Ovary (tissue), 9 donors: ENCODE results near the gene TMEM72. TPM values are rescaled to one million over a fixed set of nuclear protein-coding genes. Genes with fewer than 3 reads are reported as not detected.

ENCODE experiments used
- DNase-seq, 5 donors: peaks; one replicate each; pipeline ENCODE4 v3.0.0-alpha.2; 2019 to 2020
- H3K27ac ChIP-seq, 2 donors: fragments of 200-600 bp; one replicate each; pipeline versions ENCODE4 v1.5.1 to v1.8.0; 2019 to 2022
- H3K27me3 ChIP-seq: fragments of 200-600 bp; one replicate; pipeline ENCODE4 v1.8.0; 2022
- H3K36me3 ChIP-seq: fragments of 200-600 bp; sonication (generic); one replicate; pipeline ENCODE4 v1.5.1; 2019
- H3K4me1 ChIP-seq: one replicate; pipeline ENCODE4 v1.8.1; 2013; ENCODE audit warnings: mild to moderate bottlenecking, moderate library complexity; ENCODE audit not compliant: insufficient read depth
- H3K4me3 ChIP-seq: fragments of 200-600 bp; sonication (generic); one replicate; pipeline ENCODE4 v1.5.1; 2017
- H3K9me3 ChIP-seq, 2 donors: fragments of 200-600 bp in 1 of 2; sonication (generic) in 1 of 2; one replicate each; pipeline versions ENCODE4 v1.5.1 to v1.8.1; 2013 to 2019; ENCODE audit warnings: mild to moderate bottlenecking in 1 of 2, moderate library complexity in 1 of 2
- CTCF ChIP-seq, 3 donors: fragments of 450-650 bp in 2 of 3; fragments of 200-600 bp in 1 of 3; IDR thresholded peaks; one replicate each; pipeline versions ENCODE4 v1.5.1 to v1.8.0; 2016 to 2022; ENCODE audit warnings: antibody characterized with exemption in 3 of 3, mild to moderate bottlenecking in 1 of 3
- EP300 ChIP-seq: sonication (generic); formaldehyde crosslinking; IDR thresholded peaks from one replicate; pipeline ENCODE4 v1.6.1; 2017; ENCODE audit warnings: antibody characterized with exemption
- POLR2A ChIP-seq: fragments of 450-650 bp; IDR thresholded peaks from one replicate; pipeline ENCODE4 v1.6.1; 2017; ENCODE audit warnings: antibody characterized with exemption, mild to moderate bottlenecking, moderate library complexity
- WGBS, 3 donors: extraction: QIAGEN DNeasy Blood & Tissue Kit in 1 of 3; methylation state at CpG; one replicate each; pipeline versions ENCODE4 v1.1.5 to v1.1.7; 2013 to 2017; 5-methylcytosine and 5-hydroxymethylcytosine counted together
- intact Hi-C, 4 donors: fragments of 100-400 bp; cut with DNase I; formaldehyde crosslinking; loops; one replicate each; pipeline versions ENCODE4 v1.11.0 to v1.15.1; 2022 to 2023
- polyA plus RNA-seq, 2 donors: library from polyadenylated mRNA; stranded (reverse); fragments of 200-250 nt in 1 of 2; fragments of 350-450 nt in 1 of 2; fragmentation: Illumina TruSeq in 1 of 2; extraction: RNeasy Lipid Tissue Mini Kit (QIAGEN cat#74804) in 1 of 2; gene quantifications; one replicate each; pipeline ENCODE4 v1.2.3, GENCODE V29; 2013 to 2014
- total RNA-seq, 7 donors: library from RNA; depleted of rRNA in 2 of 7; stranded (reverse); fragments of >200 nt in 2 of 7; fragmentation: NEBNext Ultra II Directional in 3 of 7; extraction: Animal tissue kit (Norgen Biotek cat#: 25700) in 3 of 7; gene quantifications; one replicate each; pipeline versions ENCODE4 v1.1.0 to v1.2.4, GENCODE V29; 2016 to 2023
- donor health status: DM: no; HTN: no; CAD: no; lungs with moderate emphysema.
- donor health status: DM: no; HTN: no; CAD: no.
- donor health status: Bipolar disorder and iron deficiency.
- donor health status: DM: yes; HTN: yes; CAD: no.
- donor health status: DM: no; HTN: no; CAD: no.
- donor health status: DM: yes; HTN: yes; CAD: no.

Gene TMEM72
- total and polyA plus RNA-seq, 9 donors, result 0.05 TPM; not detected in 8

- 68 to 73% (median 68%) methylated on average over 9 of the region's 9 CpGs for WGBS, 3 donors
- Histone ChIP-seq H3K27ac (no peak overlapping the region), H3K4me1 (no peaks in the 10 kb centered on the region), H3K9me3 (no peaks in the 10 kb centered on the region), H3K27me3 (no peaks in the 10 kb centered on the region), H3K36me3 (no peaks in the 10 kb centered on the region), H3K4me3 (no peak overlapping the region)
- intact Hi-C loops, result no loop called here
- DNase-seq, result no peak
- no peak for TF ChIP-seq POLR2A
- no peak for TF ChIP-seq CTCF (IDR thresholded peaks at IDR 0.05)
- TF ChIP-seq EP300, result no peak
These were observed 8.1 kb upstream of the TMEM72 start for GRCh38 chr10:44902941-44903545.

DNA sequence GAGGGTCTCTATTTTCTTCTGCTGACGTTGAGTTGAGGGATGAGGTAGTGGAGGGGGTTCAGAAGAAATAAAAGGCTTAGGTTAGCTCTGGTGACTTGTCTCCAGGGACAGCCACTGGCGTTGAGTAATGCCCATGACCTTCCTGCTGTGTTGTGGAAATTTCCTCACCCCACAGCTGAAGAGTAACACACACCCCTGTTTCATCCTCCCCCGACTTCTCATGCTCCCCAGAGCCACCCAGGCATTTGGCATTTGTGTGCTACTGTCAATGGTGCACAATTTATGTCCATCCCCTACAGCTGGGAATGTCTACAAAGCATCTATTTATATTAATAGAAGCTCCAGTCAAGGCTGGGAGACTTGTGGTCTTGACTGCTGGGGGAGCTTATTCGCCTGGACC, 4.7 kb upstream of the TMEM72 start:
- no peak for TF ChIP-seq EP300
- TF ChIP-seq CTCF (IDR thresholded peaks at IDR 0.05), result no peak
- TF ChIP-seq POLR2A, result no peak
- Histone ChIP-seq H3K27me3 (no peaks in the 10 kb centered on the region), H3K27ac (no peak overlapping the region), H3K4me1 (peaks cover 4% of the 10 kb centered on the region), H3K9me3 (no peaks in the 10 kb centered on the region), H3K4me3 (no peak overlapping the region), H3K36me3 (no peaks in the 10 kb centered on the region)
- no peak for DNase-seq
- intact Hi-C loops, result no loop called here
- 55 to 69% (median 59%) methylated on average over 4 of the region's 4 CpGs for WGBS, 3 donors

DNA sequence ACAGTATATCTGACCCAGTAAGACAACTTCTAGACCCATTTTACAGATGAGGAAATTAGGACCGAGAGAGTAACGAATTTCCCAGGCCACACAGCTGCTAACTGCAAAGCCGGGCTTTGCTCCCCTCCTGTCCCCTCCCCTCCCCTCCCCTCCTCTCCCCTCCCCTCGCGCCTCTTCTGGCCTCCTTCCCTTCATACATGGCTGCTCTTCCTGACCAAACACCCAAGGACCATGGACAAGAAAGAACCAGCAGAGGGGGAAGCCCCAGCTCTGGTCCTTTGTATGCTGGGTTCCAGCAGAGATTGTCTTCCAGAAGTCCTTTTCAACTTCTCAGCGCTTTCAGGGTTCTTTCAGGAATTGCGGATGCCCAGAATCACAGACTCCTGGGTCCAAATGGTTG, 3.6 kb upstream of the TMEM72 start:
- Histone ChIP-seq H3K27me3 (no peaks in the 10 kb centered on the region), H3K36me3 (no peaks in the 10 kb centered on the region), H3K4me1 (peaks cover 5% of the 10 kb centered on the region), H3K4me3 (no peak overlapping the region), H3K9me3 (no peaks in the 10 kb centered on the region), H3K27ac (no peak overlapping the region)
- intact Hi-C loops, result no loop called here
- DNase-seq, result no peak
- TF ChIP-seq EP300, result no peak
- TF ChIP-seq POLR2A, result no peak
- no peak for TF ChIP-seq CTCF (IDR thresholded peaks at IDR 0.05)
- 82 to 93% (median 89%) methylated on average over 7 of the region's 7 CpGs for WGBS, 3 donors

- Histone ChIP-seq H3K36me3 (no peaks in the 10 kb centered on the region), H3K27ac (no peak overlapping the region), H3K9me3 (no peaks in the 10 kb centered on the region), H3K27me3 (no peaks in the 10 kb centered on the region), H3K4me1 (peaks cover 5% of the 10 kb centered on the region), H3K4me3 (no peak overlapping the region)
- 65 to 66% (median 66%) methylated on average over 10 of the region's 10 CpGs for WGBS, 3 donors
- intact Hi-C loops, result no loop called here
- no peak for TF ChIP-seq EP300
- no peak for DNase-seq
These were observed 2.9 kb upstream of the TMEM72 start for GRCh38 chr10:44908066-44908749.

DNA sequence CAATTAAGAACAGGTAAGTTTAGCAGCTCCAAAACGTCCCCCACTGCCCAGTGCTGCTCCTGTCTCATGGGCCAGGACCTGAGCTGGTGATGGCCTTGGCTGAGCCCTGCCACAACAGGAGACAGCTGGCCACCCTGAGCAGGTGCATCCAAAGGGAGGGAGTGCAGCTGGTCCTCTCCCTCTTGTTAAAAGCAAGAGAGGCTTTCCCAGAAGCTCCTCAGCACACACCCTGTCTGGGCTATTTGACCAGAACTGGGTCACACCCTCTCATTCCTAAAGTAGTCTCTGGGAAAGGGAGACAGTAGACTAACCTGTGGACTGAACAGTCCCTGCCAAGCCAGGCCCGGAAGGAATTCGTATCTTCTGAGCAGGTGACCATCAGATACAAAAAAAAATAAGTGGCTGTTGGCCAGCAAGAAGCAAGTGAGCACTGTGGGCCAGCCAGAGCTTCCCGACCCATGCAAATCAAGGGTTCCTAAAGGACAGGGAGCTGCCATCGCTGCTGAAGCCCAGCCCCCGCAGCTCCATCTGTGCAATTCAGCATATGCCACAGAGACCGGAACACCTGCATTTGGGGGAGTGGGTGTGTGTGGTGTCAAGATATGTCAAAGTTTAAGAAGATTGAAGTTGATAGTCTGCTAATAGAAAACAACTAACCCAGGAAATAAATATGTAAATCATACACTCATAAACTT, 2.1 kb upstream of the TMEM72 start:
- intact Hi-C loops, result no loop called here
- Histone ChIP-seq H3K4me1 (peaks cover 5% of the 10 kb centered on the region), H3K27ac (no peak overlapping the region), H3K27me3 (no peaks in the 10 kb centered on the region), H3K36me3 (no peaks in the 10 kb centered on the region), H3K4me3 (no peak overlapping the region), H3K9me3 (no peaks in the 10 kb centered on the region)
- TF ChIP-seq POLR2A (no peak), EP300 (no peak), CTCF (IDR thresholded peaks at IDR 0.05) (no peak)
- 88 to 92% (median 89%) methylated on average over 7 of the region's 7 CpGs for WGBS, 3 donors
- DNase-seq, result no peak
